ENCODE measurements around the gene RIMS4. TPM values are rescaled to one million over a fixed set of nuclear protein-coding genes. Genes with fewer than 3 reads are reported as not detected.
A peak's percentile ranks its signal among the peaks of the same experiment; 100 is the strongest.

The RIMS4 gene
- total and polyA plus RNA-seq, 9 of the 15 experiments (the other 6 are each of a cell fraction or from before 2014, with no cell fraction given): 0.04 TPM; not detected in 8

GRCh38 chr20:44839481-44839880 is 29.1 kb upstream of the RIMS4 start:
- Histone ChIP-seq H3K9me1 (ENCODE audit: control insufficient read depth, insufficient read depth, low read length) (no peaks in the 10 kb centered on the region), H3K4me1 (replicated peaks in 1 of 2; ENCODE audit: control insufficient read depth in 2 of 2, insufficient read depth in 2 of 2, low read length in 2 of 2) (no peaks in the 10 kb centered on the region), H3K79me2 (ENCODE audit: control insufficient read depth, insufficient read depth, low read length) (no peaks in the 10 kb centered on the region), H2AFZ (ENCODE audit: low read depth, low read length) (no peak overlapping the region), H3K9me3 (replicated peaks; ENCODE audit: control insufficient read depth, insufficient read depth, low read depth, low read length) (no peaks in the 10 kb centered on the region), H3K9ac (ENCODE audit: insufficient read depth in 1 of 2, low read depth in 2 of 2, low read length in 2 of 2) (no peak overlapping the region), H4K20me1 (replicated peaks; ENCODE audit: control insufficient read depth, insufficient read depth, low read length) (no peaks in the 10 kb centered on the region), H3K36me3 (ENCODE audit: control insufficient read depth, insufficient read depth, low read length) (no peaks in the 10 kb centered on the region), H3K27ac (ENCODE audit: extremely low read depth, low read depth, low read length) (no peak overlapping the region), H3K27me3 (ENCODE audit: control insufficient read depth in 2 of 2, insufficient read depth in 2 of 2, low read length in 2 of 2) (peaks cover 36 to 57% of the 10 kb centered on the region in 2 experiments; a peak in 4 of 5 replicates), H3K4me3 (no peak overlapping the region), H3K4me2 (ENCODE audit: insufficient read depth, low read length) (no peak overlapping the region)
- BruUV-seq (replicated peaks): no TSS peak
- FAIRE-seq (no peak), DNase-seq (ENCODE audit: extremely low read depth in 1 of 4, low spot score in 3 of 4) (no peak), ATAC-seq (no peak)
- in situ Hi-C loops (cut with MboI): no loop called here
- WGBS (ENCODE audit: insufficient coverage, low coverage, missing lambda C conversion rate): 2% methylated on average over 5 of the region's 5 CpGs
- TF ChIP-seq SRSF9 (IDR thresholded peaks at IDR 0.05; ENCODE audit: borderline replicate concordance, low read depth, low read length): no peak
- TF ChIP-seq SAFB (IDR thresholded peaks at IDR 0.05; ENCODE audit: borderline replicate concordance, low read depth, low read length): no peak
- TF ChIP-seq RBM25 (IDR thresholded peaks at IDR 0.05; ENCODE audit: low read depth, low read length, severe bottlenecking): peak; percentile 5
- no peak for TF ChIP-seq KLF16 (IDR thresholded peaks at IDR 0.05)
- TF ChIP-seq, protein P1, sequence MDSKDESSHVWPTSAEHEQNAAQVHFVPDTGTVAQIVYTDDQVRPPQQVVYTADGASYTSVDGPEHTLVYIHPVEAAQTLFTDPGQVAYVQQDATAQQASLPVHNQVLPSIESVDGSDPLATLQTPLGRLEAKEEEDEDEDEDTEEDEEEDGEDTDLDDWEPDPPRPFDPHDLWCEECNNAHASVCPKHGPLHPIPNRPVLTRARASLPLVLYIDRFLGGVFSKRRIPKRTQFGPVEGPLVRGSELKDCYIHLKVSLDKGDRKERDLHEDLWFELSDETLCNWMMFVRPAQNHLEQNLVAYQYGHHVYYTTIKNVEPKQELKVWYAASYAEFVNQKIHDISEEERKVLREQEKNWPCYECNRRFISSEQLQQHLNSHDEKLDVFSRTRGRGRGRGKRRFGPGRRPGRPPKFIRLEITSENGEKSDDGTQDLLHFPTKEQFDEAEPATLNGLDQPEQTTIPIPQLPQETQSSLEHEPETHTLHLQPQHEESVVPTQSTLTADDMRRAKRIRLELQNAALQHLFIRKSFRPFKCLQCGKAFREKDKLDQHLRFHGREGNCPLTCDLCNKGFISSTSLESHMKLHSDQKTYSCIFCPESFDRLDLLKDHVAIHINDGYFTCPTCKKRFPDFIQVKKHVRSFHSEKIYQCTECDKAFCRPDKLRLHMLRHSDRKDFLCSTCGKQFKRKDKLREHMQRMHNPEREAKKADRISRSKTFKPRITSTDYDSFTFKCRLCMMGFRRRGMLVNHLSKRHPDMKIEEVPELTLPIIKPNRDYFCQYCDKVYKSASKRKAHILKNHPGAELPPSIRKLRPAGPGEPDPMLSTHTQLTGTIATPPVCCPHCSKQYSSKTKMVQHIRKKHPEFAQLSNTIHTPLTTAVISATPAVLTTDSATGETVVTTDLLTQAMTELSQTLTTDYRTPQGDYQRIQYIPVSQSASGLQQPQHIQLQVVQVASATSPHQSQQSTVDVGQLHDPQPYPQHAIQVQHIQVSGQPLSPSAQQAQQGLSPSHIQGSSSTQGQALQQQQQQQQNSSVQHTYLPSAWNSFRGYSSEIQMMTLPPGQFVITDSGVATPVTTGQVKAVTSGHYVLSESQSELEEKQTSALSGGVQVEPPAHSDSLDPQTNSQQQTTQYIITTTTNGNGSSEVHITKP (IDR thresholded peaks at IDR 0.05; ENCODE audit: partially characterized antibody): peak; percentile 83
- TF ChIP-seq, protein P2, sequence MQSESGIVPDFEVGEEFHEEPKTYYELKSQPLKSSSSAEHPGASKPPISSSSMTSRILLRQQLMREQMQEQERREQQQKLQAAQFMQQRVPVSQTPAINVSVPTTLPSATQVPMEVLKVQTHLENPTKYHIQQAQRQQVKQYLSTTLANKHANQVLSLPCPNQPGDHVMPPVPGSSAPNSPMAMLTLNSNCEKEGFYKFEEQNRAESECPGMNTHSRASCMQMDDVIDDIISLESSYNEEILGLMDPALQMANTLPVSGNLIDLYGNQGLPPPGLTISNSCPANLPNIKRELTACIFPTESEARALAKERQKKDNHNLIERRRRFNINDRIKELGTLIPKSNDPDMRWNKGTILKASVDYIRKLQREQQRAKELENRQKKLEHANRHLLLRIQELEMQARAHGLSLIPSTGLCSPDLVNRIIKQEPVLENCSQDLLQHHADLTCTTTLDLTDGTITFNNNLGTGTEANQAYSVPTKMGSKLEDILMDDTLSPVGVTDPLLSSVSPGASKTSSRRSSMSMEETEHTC (IDR thresholded peaks at IDR 0.05): no peak
- CTCF ChIA-PET (ENCODE audit: low intra/inter-chr PET ratio): no interaction called here
- POLR2A ChIA-PET: no interaction called here
- intact Hi-C loops (cut with micrococcal nuclease): no loop called here
